BLaER1 (cell line): Measurements from ENCODE around the gene GADD45B.
A peak's percentile ranks its signal among the peaks of the same experiment; 100 is the strongest.
"Not testable (repeated sequence)": the region's sequence is repeated elsewhere in the genome, so short reads cannot be mapped to it uniquely, and the experiment has no call there.

ENCODE experiments used
- H3K27ac ChIP-seq: shearing (Covaris generic); formaldehyde crosslinking; 2 replicates; pipeline ENCODE4 v1.8.1; 2022
- H3K27me3 ChIP-seq: shearing (Covaris generic); formaldehyde crosslinking; 2 replicates; pipeline ENCODE4 v1.8.1; 2022
- H3K36me3 ChIP-seq: shearing (Covaris generic); formaldehyde crosslinking; 2 replicates; pipeline ENCODE4 v1.8.1; 2022
- H3K4me1 ChIP-seq: shearing (Covaris generic); formaldehyde crosslinking; 2 replicates; pipeline ENCODE4 v1.8.1; 2022
- H3K4me2 ChIP-seq: shearing (Covaris generic); formaldehyde crosslinking; 2 replicates; pipeline ENCODE4 v1.8.1; 2022
- H3K4me3 ChIP-seq: shearing (Covaris generic); formaldehyde crosslinking; 2 replicates; pipeline ENCODE4 v1.8.1; 2022
- H3K9ac ChIP-seq: shearing (Covaris generic); formaldehyde crosslinking; 2 replicates; pipeline ENCODE4 v1.8.1; 2022
- H3K9me3 ChIP-seq: shearing (Covaris generic); formaldehyde crosslinking; 2 replicates; pipeline ENCODE4 v1.8.1; 2022
- H4K20me1 ChIP-seq: shearing (Covaris generic); formaldehyde crosslinking; 2 replicates; pipeline ENCODE4 v1.8.1; 2022
- Cebpa-rat ChIP-seq: shearing (Covaris generic); IDR thresholded peaks from 2 replicates; pipeline ENCODE4 v1.8.1; 2022

GADD45B gene

DNA sequence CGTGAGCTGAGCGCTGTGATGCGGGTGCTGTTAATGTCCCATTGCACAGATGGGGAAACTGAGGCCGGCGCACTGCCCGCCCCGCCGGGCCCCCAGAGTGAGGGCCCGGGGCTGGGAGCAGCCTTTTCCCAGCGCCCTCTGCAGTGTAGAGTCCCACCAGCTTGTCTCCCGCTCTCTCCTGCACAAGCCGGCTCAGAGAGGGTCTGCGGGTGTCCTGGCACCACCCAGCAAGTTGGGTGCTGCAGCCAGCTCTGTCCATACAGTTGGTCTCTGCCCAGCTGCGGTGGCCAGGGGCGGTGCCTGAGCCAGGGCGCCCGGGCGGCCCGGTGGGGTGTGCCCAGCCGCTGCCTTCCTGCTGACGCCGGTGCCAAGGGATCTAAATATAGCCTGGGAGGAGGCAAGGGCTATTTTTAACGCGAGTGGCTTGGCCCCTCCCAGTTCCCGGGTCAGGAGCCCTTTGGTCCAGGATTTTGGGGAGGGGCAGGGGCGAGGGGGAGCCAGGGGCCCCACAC, 19.3 kb downstream of the GADD45B start:
- Histone ChIP-seq H3K27me3 (peaks cover 5% of the 10 kb centered on the region; the same call in 1 of the 2 replicates), H4K20me1 (no peaks in the 10 kb centered on the region; the same call in 1 of the 2 replicates), H3K4me2 (peak overlapping the region; percentile 97), H3K36me3 (no peaks in the 10 kb centered on the region), H3K4me1 (peaks cover 84% of the 10 kb centered on the region), H3K9me3 (no peaks in the 10 kb centered on the region), H3K9ac (peak overlapping the region; percentile 59), H3K4me3 (peak overlapping the region; percentile 67), H3K27ac (peak overlapping the region; percentile 55)
- TF ChIP-seq Cebpa-rat, result no peak

DNA sequence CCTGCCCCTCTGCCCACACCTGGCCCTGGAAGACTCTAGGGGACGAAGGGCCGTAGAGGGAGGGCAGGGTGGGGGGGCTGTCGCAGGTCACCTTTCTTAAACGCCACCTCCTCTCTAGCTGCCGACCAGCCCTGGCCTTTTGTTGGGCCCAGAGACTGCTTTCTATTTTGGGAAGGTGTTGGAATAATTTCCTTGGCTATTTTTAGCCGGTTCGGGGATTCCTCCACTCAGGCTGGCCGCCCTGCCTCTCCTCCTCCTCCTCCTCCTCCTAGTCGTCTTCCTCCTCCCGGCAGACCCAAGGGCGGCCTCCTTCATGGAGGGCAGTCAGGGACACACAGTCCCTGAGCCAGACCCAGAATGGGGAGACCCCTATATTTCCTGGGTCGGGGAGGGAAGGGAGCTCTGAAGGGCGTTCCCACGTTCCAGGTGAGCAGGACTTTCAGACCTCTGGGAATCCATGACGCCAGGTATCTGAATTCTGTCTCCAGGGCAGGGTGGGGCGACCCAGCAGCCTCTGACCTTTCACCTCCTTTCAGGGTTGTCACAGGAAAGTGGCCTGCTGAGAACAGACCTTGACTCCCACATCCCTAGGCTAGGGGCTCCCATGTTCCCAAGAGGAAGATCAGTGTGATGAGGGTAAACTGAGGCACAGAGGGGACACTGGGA, 19.9 kb downstream of the GADD45B start:
- Histone ChIP-seq H3K9ac (0 out of 2 replicates have a peak overlapping the region, but pooled peaks have one; percentile 59), H3K4me3 (peak overlapping the region; percentile 67), H3K4me1 (peaks cover 78% of the 10 kb centered on the region), H3K9me3 (no peaks in the 10 kb centered on the region), H3K36me3 (no peaks in the 10 kb centered on the region), H3K4me2 (peak overlapping the region; percentile 97), H4K20me1 (no peaks in the 10 kb centered on the region; the same call in 1 of the 2 replicates), H3K27me3 (no peaks in the 10 kb centered on the region), H3K27ac (0 out of 2 replicates have a peak overlapping the region, but pooled peaks have one; percentile 55)
- no peak for TF ChIP-seq Cebpa-rat

DNA sequence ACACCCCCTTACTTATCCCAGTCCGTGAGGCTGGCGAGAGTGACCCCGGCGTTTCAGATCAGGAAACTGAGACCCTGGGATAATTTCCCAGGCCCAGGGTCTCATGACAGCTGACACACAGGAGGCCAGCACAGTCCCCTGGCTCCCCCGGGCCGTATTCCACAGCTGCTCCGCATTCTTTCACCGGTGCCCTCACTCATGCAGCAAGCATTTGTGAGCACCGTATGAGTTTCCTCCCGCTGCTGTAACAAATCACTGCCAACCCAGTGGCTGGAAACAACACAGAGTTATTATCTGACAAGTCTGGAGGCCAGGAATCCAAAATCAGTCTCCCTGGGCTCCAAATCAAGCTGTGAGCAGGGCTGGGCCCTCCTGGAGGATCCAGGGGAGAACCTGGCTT, 21.3 kb downstream of the GADD45B start:
- H3K9me3 ChIP-seq, result no peaks in the 10 kb centered on the region
- H3K27me3 ChIP-seq, result no peaks in the 10 kb centered on the region
- no peaks in the 10 kb centered on the region for H4K20me1 ChIP-seq
- H3K4me2 ChIP-seq, result no peak overlapping the region
- peaks cover 64% of the 10 kb centered on the region for H3K4me1 ChIP-seq
- no peak for TF ChIP-seq Cebpa-rat
- no peak overlapping the region for H3K27ac ChIP-seq
- H3K9ac ChIP-seq, result no peak overlapping the region
- no peak overlapping the region for H3K4me3 ChIP-seq
- H3K36me3 ChIP-seq, result no peaks in the 10 kb centered on the region

DNA sequence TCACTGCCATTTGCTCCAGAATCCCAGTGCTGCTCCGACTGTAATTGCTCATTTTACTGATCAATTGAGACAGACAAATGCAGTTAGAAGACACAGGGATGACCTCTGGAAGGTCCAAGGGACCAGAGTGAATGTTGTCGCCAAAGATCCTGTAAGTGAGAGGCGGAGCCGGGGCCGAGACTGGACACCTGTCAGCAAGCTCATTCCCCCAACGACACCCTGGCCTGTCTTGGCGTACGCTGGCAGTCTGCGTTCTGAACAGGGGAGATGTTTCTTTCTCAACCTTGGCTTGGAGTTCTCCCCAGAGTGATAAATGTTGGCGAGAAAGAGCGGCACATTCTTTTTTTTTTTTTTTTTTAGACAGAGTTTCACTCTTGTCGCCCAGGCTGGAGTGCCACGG, 24.2 kb downstream of the GADD45B start:
- Histone ChIP-seq H3K4me2 (0 out of 2 replicates have a peak overlapping the region, but pooled peaks have one; percentile 17), H3K4me1 (peaks cover 49% of the 10 kb centered on the region)
- no peak for TF ChIP-seq Cebpa-rat

DNA sequence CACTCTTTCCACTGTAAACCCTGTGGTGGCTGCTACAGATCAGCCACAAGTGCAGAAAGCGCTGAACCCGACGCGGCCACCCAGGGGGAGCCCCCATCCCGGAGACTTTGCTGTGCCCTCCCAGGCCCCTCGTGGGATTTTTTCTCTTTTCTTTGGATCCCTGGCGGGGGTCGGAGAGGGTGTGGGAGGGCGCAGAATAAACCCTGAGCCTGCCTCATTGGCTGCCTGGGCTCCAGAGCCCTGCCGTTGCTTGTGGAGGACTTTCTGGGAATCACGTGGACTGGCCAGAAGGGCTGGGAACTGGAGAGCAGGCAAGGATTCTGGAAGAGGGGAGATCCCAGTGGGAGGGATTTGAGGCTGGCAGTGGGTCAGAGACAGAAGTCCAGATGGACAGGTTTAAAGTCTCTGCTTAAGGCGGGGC, 24.9 kb downstream of the GADD45B start:
- H3K9ac ChIP-seq, result no peak overlapping the region
- H3K4me1 ChIP-seq, result peaks cover 42% of the 10 kb centered on the region

More for the DNA sequence above, 24.2 kb downstream of the GADD45B start:
- Histone ChIP-seq H3K9me3 (no peaks in the 10 kb centered on the region), H4K20me1 (no peaks in the 10 kb centered on the region), H3K36me3 (no peaks in the 10 kb centered on the region), H3K27me3 (no peaks in the 10 kb centered on the region), H3K27ac (no peak overlapping the region), H3K4me3 (no peak overlapping the region), H3K9ac (no peak overlapping the region)

DNA sequence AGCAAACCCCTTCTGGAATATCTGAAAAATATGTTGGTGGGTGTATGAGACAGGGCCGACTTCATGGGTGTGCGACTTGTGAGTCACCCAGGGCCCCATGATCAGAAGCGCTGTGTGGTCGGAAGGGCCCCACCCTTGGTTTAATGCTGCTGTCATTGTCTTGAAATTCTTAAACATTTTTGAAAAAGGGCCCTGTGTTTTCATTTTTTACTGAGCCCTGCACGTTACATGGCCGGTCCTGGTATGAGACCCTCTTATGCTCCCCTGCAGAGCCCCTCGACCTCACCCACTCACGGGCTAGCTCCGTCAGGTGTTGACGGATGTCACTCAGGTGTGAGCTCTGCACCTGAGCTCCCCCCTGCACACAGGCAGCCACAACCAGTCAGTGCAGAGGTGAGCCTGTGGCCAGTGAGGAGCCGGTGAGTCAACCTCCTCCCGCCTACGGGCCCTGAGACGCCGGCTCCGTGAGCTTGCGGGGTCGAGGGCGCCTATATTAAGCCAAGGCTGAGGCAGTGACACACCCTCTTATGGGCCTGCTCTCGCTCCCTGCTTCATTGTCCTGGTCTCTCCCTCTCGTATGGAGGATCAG, 27.7 kb downstream of the GADD45B start:
- no peak for TF ChIP-seq Cebpa-rat
- Histone ChIP-seq H3K9me3 (no peaks in the 10 kb centered on the region), H3K4me1 (peaks cover 48% of the 10 kb centered on the region), H3K4me2 (peak overlapping the region; percentile 70), H3K27me3 (no peaks in the 10 kb centered on the region), H3K36me3 (no peaks in the 10 kb centered on the region), H4K20me1 (no peaks in the 10 kb centered on the region), H3K27ac (no peak overlapping the region; the same call in 1 of the 2 replicates), H3K4me3 (no peak overlapping the region), H3K9ac (0 out of 2 replicates have a peak overlapping the region, but pooled peaks have one; percentile 1)

More for the DNA sequence above, 24.9 kb downstream of the GADD45B start:
- no peaks in the 10 kb centered on the region for H3K36me3 ChIP-seq
- no peaks in the 10 kb centered on the region for H4K20me1 ChIP-seq
- H3K4me2 ChIP-seq, result no peak overlapping the region
- no peak for TF ChIP-seq Cebpa-rat
- no peak overlapping the region for H3K4me3 ChIP-seq
- H3K27ac ChIP-seq, result no peak overlapping the region
- H3K27me3 ChIP-seq, result no peaks in the 10 kb centered on the region
- no peaks in the 10 kb centered on the region for H3K9me3 ChIP-seq

DNA sequence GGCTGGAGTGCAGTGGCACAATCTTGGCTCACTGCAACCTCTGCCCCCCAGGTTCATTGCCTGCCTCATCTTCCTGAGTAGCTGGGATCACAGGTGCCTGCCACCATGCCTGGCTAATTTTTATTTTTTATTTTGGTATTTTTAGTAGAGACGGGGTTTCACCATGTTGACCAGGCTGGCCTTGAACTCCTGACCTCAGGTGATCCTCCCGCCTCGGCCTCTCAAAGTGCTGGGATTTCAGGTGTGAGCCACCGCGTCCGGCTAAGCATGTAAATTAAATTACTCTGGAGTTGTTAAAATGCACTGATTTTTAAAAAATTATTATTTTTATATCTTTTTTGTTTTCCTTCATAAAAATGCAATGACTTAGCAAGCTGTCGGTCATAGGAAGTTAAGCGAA, 30.7 kb downstream of the GADD45B start:
- H3K27me3 ChIP-seq, H4K20me1 ChIP-seq, H3K9me3 ChIP-seq, H3K27ac ChIP-seq, H3K4me3 ChIP-seq, H3K36me3 ChIP-seq, H3K4me2 ChIP-seq: not testable (repeated sequence)
- Histone ChIP-seq H3K4me1 (peaks cover 43% of the 10 kb centered on the region), H3K9ac (peak overlapping the region; percentile 3; the same call in 1 of the 2 replicates)

DNA sequence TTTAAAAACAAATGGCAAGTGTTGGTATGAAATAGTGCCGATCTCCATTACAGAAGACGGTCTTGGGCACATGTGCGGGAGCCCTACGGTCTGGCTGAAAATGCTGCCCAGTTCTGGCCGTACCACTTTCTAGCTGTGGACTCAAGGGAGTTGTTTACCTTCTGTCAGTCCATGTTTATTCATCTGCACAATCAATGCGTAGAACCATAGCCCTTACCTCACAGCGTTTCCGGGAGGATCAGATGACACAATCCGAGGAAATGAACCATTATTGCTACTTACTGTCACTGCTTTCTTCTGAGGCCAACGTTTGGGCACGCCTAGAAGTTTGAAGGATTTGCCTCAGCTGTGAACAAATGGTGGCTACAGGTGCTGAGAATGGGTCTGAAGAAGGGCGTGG, 31.2 kb downstream of the GADD45B start:
- Histone ChIP-seq H3K4me2 (peak overlapping the region; percentile 56), H3K4me3 (no peak overlapping the region), H3K27ac (no peak overlapping the region)

DNA sequence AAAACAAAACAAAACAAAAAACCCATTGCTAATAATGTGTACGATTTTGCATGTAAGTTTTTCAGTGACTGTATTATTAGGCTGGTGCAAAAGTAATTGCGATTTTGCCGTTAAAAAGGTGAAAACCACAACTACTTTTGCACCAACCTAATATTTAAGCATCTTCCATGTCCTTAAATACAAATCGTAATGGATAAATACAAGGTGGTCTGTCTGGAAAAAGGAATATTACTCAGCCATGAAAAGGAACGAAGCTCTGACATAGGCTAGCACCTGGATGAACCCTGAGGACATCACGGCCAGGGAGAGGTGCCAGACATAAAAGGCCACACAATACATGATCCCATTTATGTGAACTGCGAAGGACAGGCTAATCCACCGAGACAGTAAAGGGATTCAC, 33.2 kb downstream of the GADD45B start:
- H3K9me3 ChIP-seq, result no peaks in the 10 kb centered on the region
- peaks cover 29% of the 10 kb centered on the region for H4K20me1 ChIP-seq
- no peaks in the 10 kb centered on the region for H3K27me3 ChIP-seq
- TF ChIP-seq Cebpa-rat, result no peak
- no peak overlapping the region for H3K9ac ChIP-seq
- H3K36me3 ChIP-seq, result peaks cover 17% of the 10 kb centered on the region; the same call in 1 of the 2 replicates
- no peak overlapping the region for H3K27ac ChIP-seq
- H3K4me2 ChIP-seq, result no peak overlapping the region
- peaks cover 51% of the 10 kb centered on the region for H3K4me1 ChIP-seq
- no peak overlapping the region for H3K4me3 ChIP-seq

More for the DNA sequence above, 31.2 kb downstream of the GADD45B start:
- peaks cover 10% of the 10 kb centered on the region for H4K20me1 ChIP-seq
- no peaks in the 10 kb centered on the region for H3K27me3 ChIP-seq
- H3K9ac ChIP-seq, result peak overlapping the region; percentile 3; the same call in 1 of the 2 replicates
- H3K36me3 ChIP-seq, result no peaks in the 10 kb centered on the region
- H3K4me1 ChIP-seq, result peaks cover 48% of the 10 kb centered on the region
- TF ChIP-seq Cebpa-rat, result no peak
- no peaks in the 10 kb centered on the region for H3K9me3 ChIP-seq

DNA sequence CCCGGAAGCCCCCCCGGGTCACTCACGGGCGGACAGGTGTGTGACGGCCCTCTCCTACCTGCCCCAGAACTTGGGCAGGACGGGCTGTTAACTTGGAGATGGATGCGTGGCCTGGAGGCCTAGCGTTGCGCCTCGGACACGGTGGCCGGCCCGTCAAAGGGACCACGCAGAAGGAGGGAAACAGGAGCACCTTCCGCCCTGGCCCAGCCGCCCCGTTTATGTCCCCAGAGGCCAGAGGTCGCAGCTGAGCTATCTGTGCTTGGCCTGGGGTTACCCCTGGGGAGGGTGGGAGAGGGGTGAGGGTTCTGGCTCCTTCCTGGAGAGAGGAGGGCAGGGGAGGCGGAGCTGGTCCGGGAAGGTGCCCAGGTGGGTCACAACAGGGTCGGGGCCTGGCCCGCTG, 35.6 kb downstream of the GADD45B start:
- peaks cover 45% of the 10 kb centered on the region for H3K4me1 ChIP-seq
- TF ChIP-seq Cebpa-rat, result no peak
- H3K4me2 ChIP-seq, result peak overlapping the region; percentile 97

More for the DNA sequence above, 35.6 kb downstream of the GADD45B start:
- Histone ChIP-seq H3K27ac (peak overlapping the region; percentile 53), H4K20me1 (peaks cover 49% of the 10 kb centered on the region), H3K4me3 (peak overlapping the region; percentile 27), H3K9ac (peak overlapping the region; percentile 22; the same call in 1 of the 2 replicates), H3K36me3 (peaks cover 40% of the 10 kb centered on the region), H3K27me3 (no peaks in the 10 kb centered on the region), H3K9me3 (no peaks in the 10 kb centered on the region)
